SK-N-SH (cell line): ENCODE data around the gene RBM18.

Source experiments
- CHD2 ChIP-seq: fragments of 150-350 bp; IDR thresholded peaks from 2 replicates; pipeline ENCODE4 v1.6.1; 2018; ENCODE audit warnings: low read length; ENCODE audit not compliant: partially characterized antibody
- FOXJ3 ChIP-seq: sonication (generic); formaldehyde crosslinking; IDR thresholded peaks from 2 replicates; pipeline ENCODE4 v1.5.1; 2020; ENCODE audit warnings: mild to moderate bottlenecking, missing genetic modification reagents
- JUND ChIP-seq: IDR thresholded peaks from 2 replicates; pipeline ENCODE4 v1.4.0; 2012
- RAD21 ChIP-seq: IDR thresholded peaks from 2 replicates; pipeline ENCODE4 v1.6.1; 2012; ENCODE audit warnings: mild to moderate bottlenecking, low read length
- SMC3 ChIP-seq: IDR thresholded peaks from 2 replicates; pipeline ENCODE4 v1.6.1; 2012; ENCODE audit warnings: low read depth, low read length, improper control_type of control experiment
- USF1 ChIP-seq: IDR thresholded peaks from 2 replicates; pipeline ENCODE4 v1.4.0; 2012; ENCODE audit warnings: low read depth, borderline replicate concordance
- YY1 ChIP-seq: IDR thresholded peaks from 2 replicates; pipeline ENCODE4 v1.4.0; 2012; ENCODE audit warnings: low read depth, mild to moderate bottlenecking
- TF ChIP-seq, protein P1 (sequence below): fragments of 200-600 bp; sonication (generic); IDR thresholded peaks from 2 replicates; pipeline ENCODE4 v1.6.1; 2017; ENCODE audit warnings: antibody characterized with exemption, mild to moderate bottlenecking, moderate library complexity

GRCh38 chr9:122234022-122234748 is 30.5 kb downstream of the RBM18 start:
- TF ChIP-seq SMC3 (no peak), USF1 (no peak), CHD2 (no peak), RAD21 (no peak), FOXJ3 (no peak), YY1 (no peak), JUND (no peak)
- TF ChIP-seq, protein P1, sequence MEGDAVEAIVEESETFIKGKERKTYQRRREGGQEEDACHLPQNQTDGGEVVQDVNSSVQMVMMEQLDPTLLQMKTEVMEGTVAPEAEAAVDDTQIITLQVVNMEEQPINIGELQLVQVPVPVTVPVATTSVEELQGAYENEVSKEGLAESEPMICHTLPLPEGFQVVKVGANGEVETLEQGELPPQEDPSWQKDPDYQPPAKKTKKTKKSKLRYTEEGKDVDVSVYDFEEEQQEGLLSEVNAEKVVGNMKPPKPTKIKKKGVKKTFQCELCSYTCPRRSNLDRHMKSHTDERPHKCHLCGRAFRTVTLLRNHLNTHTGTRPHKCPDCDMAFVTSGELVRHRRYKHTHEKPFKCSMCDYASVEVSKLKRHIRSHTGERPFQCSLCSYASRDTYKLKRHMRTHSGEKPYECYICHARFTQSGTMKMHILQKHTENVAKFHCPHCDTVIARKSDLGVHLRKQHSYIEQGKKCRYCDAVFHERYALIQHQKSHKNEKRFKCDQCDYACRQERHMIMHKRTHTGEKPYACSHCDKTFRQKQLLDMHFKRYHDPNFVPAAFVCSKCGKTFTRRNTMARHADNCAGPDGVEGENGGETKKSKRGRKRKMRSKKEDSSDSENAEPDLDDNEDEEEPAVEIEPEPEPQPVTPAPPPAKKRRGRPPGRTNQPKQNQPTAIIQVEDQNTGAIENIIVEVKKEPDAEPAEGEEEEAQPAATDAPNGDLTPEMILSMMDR = no peak
